LHCN-M2 (cell line): Measurements from ENCODE around the gene ADD1. TPM values are rescaled to one million over a fixed set of nuclear protein-coding genes. Genes with fewer than 3 reads are reported as not detected.

Experiments
- DNase-seq: peaks from one replicate; pipeline ENCODE4 v3.0.0-alpha.2; 2012; ENCODE audit warnings: low read depth
- total RNA-seq: library from RNA; depleted of rRNA; stranded (reverse); fragments of >200 nt; gene quantifications from 2 replicates; pipeline ENCODE4 v1.2.3, GENCODE V29; 2014

Gene ADD1
- total RNA-seq, 1 experiment from 2014 or later: 142 TPM

DNA sequence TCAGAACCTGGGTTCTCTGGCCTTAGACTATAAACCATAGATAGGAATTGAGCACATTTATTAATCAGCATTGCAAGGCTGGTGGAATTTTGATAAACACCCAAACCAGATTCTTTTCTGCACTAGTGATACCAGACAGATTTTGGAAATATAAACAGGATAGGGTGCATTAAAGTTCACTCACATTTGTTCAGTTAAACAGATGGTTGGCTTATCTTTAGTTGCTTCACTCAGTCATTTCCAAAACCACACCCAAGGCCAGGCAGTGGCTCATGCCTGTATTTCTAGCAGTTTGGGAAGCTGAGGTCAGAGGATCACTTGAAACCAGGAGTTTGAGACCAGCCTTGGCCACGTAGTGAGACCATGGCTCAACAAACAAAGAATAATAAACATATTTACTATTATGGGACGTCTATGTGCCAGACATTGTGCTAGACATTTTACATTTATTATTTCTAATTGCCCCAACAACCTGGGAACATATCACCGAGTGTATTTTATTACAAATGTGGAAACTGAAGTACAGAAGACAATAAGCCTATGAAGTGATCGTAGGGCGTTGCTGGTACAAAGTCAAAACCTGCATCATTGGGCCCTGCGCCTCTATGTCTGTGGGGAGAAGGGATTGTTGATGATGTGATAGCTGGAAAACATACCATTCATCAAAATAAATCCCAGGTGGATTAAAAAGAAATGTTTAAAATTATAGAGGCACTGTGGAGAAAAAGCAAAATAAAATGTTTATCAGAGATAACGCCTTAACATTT lies 15.0 kb downstream of the ADD1 start:
- peak; percentile 70 for DNase-seq

- no peak for DNase-seq
Measured at GRCh38 chr4:2859514-2859913, 15.9 kb downstream of the ADD1 start.

DNA sequence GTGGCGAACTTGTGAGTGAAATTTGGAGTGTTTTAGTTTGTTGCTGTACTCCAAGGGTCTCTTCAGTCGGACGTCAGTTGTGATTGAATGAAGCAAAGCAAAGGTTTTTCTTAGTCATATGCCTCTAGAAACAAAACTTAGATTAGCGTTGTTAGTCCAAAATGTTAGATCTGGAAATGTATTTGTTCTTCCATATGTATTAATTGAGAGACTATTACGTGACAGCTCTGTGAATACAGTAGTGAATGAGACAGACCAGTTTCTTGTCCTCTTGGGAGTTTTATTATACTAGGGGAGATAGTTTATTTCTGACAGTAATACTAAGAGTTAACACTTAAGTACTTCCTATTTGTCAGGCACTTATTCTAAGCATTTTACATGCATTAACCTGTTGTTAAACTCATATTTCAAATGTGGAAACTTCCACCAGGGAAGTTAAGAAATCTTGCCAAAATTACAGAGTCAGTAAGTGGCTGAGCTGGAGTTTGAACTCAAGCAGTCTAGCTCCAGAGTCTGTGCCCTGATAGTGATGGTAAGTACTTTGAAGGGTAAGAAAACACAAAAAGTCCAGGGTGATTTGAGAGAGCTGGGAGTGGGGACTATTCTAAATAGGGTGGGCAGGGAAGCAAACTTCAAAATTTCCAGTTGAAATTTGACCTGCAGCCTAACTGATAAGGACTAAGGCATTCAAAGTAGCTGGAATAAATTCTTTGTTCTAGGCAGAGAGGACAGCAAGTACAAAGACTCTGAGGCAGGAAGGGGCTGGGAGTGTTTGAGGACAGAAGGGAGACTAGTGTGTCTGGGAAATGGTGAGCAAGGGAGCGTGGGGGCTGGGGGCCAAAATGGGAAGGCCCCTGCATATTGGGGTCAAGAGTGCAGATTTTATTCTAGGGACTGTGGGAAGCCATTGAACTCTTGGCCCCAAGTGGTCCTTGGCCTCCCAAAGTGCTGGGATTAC lies 17.0 kb downstream of the ADD1 start:
- no peak for DNase-seq

GRCh38 chr4:2861631-2862436 lies 18.2 kb downstream of the ADD1 start:
- DNase-seq: no peak

DNA sequence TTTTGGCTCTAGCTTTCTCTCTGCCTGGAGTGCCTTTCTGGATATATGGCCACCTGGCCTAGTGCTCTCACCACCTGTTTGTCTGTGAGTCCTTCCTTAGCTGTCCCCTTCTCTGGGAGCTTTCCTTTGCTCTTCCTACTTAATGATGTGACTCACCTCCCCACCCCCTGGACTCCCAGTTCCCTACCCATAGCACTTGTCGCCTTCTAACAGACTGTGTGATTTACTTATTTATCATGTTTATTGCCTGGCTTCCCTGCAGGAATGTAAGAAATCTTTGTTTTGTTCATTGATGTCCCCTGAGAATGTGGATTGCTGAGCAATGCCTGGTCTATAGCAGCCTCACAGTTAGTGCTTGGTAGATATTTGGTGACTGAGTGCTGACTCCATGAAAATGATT lies 18.9 kb downstream of the ADD1 start:
- DNase-seq: peak; percentile 75

DNA sequence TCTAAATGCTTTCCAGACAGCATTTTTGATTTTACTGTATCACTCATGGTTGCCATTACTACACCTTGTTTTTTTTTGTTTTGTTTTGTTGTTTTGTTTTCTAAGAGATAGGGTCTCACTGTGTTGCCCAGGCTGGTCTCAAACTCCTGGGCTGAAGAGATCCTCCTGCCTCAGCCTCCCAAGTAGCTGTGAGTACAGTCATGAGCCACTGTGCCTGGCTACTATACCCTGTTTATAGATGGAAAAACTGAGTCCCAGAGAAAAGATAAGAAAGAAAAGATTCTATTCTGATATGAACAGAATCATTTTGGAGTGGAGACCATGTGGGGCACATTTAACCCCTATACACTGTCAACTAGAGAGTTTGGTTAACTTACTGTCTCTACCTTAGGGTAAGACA lies 20.0 kb downstream of the ADD1 start:
- no peak for DNase-seq

GRCh38 chr4:2865196-2865780 lies 21.6 kb downstream of the ADD1 start:
- DNase-seq: no peak

DNA sequence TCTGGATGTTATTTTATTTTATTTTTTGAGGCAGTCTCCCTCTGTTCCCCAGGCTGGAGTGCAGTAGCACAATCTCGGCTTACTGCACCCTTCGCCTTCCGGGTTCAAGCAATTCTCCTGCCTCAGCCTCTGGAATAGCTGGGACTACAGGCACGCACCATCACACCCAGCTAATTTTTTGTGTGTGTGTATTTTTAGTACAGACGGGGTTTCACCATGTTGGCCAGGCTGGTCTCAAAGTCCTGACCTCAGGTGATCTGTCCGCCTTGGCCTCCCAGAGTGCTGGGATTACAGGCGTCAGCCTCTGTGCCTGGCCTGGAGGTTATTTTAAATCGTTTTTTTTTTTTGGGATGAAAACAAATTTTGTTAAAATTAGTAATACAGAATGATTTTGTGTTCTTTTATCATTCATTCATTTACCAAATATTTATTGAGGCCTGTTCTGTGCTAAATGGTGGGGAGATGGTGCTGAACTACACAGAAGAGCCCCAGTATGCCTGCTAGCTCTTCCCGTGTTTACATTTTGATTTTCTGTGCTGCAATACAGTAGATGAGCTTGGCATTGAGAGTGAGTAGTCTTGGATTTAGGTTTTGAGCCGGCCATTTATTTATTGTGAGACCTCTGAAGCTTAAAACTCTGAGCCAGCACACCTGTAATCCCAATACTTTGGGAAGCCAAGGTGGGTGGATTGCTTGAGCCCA lies 22.7 kb downstream of the ADD1 start:
- DNase-seq: no peak

- DNase-seq: peak; percentile 20
Measured at GRCh38 chr4:2866891-2867290, 23.2 kb downstream of the ADD1 start.

GRCh38 chr4:2867758-2868491 lies 24.3 kb downstream of the ADD1 start:
- DNase-seq: peak; percentile 18

GRCh38 chr4:2868877-2869487 lies 25.3 kb downstream of the ADD1 start:
- DNase-seq: no peak

GRCh38 chr4:2869659-2870058 lies 26.0 kb downstream of the ADD1 start:
- no peak for DNase-seq

- no peak for DNase-seq
Measured at GRCh38 chr4:2870082-2870481, 26.4 kb downstream of the ADD1 start.

DNA sequence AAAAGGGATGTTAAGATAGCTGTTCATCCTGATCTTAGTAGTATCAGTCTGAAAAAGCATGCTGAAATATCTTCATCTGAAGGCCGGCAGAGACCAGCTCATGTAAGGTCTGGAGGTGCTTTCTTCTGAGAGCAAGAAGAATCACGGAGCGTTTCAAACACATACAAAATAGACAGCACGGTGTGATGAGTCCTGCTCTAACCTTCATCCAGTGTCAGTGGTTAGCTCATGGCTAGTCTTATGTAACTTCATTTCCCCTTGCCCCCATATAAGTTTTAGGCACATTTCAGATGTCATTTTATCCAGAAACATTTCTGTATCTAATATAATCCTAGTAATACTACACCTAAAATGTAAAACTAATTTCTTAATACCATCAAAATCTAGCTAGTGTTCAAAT lies 27.8 kb downstream of the ADD1 start:
- no peak for DNase-seq

- DNase-seq: peak; percentile 68
Measured at GRCh38 chr4:2871911-2872310, 28.3 kb downstream of the ADD1 start.

DNA sequence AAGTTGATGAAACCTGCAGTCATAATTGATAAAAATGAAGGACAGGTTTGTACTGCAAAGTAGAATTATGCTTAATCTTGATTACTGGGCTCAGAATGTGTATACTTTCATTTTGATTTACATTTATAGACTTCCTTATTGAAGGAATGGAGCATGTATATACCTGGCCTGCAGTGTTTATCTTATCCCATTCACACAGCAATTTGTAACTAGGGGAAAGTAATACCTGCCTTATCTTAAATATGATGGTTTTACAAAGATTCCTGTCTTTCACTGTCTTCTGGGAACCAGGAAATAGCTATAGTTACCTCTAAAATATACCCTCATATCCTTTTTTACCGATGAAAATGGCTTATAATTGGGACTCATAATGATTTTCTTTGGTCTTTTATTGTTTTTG lies 29.7 kb downstream of the ADD1 start:
- DNase-seq: no peak

GRCh38 chr4:2874861-2875260 lies 31.2 kb downstream of the ADD1 start:
- no peak for DNase-seq

DNA sequence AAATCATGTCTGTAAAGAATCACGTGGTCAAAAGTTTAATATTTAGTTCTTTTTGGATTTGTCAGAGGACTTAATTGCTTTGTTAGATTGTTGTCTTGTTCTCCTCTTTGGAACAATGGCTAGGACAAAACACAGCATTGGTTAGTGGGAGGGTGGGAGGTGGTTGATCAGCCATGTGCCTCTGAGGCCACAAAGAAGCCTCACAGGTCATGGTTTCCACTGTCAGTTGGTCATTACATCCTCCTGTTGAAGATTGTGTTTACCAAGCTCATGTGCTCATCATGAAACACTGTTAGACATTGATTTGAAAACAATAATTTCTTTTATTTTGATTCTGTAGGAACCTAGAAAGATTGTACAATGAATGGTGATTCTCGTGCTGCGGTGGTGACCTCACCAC lies 31.9 kb downstream of the ADD1 start:
- DNase-seq: no peak

DNA sequence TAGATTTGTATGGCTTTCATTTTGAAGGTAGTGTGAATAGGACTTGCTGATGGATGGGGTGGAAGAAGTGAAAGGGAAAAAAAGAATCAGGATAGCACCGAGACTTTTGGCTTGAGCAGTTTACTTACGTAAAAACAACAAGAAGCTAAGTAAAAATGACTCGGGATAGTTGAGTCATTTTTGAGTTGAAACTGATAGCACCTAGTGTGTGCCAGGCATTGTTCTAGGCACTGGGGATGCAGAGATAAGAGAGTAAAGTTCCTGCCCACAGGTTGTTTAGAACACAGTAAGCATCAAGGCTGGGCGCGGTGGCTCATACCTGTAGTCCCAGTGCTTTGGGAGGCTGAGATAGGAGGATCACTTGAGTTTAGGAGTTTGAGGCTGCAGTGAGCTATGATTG lies 34.7 kb downstream of the ADD1 start:
- DNase-seq: no peak

DNA sequence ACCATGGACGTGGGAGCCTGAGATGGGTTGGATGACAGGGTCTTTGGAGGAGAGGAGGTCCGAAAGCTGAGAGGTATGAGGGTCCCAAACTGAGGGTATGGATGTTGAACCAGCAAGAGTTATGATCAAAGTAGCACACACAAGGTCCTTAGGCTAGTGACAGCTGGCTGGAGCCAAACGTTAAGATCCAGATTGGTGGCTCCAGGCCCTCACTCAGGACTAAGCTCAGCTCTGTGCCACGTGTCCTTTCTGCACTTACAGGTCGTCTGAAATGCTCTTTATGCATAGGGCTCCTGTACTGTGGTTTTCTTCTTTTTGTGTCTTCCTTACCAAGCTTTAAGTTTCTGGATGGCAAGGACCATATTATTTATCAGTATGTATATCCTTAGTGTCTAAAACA lies 35.4 kb downstream of the ADD1 start:
- DNase-seq: no peak
